Right lobe of liver (tissue), 4 donors: ENCODE results near the gene RPUSD1.

ENCODE experiments used
- CTCF ChIP-seq, 4 donors: fragments of 200-600 bp in 3 of 4; fragments of 450-650 bp in 1 of 4; IDR thresholded peaks; one replicate each; pipeline versions ENCODE4 v1.5.1 to v1.8.0; 2016 to 2022; ENCODE audit warnings: antibody characterized with exemption in 4 of 4, mild to moderate bottlenecking in 2 of 4
- POLR2A ChIP-seq: fragments of 450-650 bp; IDR thresholded peaks from one replicate; pipeline ENCODE4 v1.6.1; 2017; ENCODE audit warnings: antibody characterized with exemption, mild to moderate bottlenecking
- donor health status: DM: no; HTN: no; CAD: no.
- donor health status: DM: no; HTN: no; CAD: no.
- donor health status: DM: no; HTN: yes; CAD: no.

- TF ChIP-seq CTCF (IDR thresholded peaks at IDR 0.05), result no peak
- TF ChIP-seq POLR2A, result no peak
Measured at GRCh38 chr16:765488-765865, 22.7 kb downstream of the RPUSD1 start.
